NK-92 treated with Interleukin-12 subunit alpha and Interleukin-12 subunit beta, amount 100 ng/mL, for 24 hours (cell line): ENCODE results near the gene PTGER4.
"Not testable (repeated sequence)": the region's sequence is repeated elsewhere in the genome, so short reads cannot be mapped to it uniquely, and the experiment has no call there.

Experiments
- DNase-seq: peaks from one replicate; lab custom pipeline; 2025; lab: John Stamatoyannopoulos, UW

PTGER4 gene

GRCh38 chr5:40689438-40689837, 9.7 kb downstream of the PTGER4 start:
- DNase-seq, result peak; percentile 57

DNA sequence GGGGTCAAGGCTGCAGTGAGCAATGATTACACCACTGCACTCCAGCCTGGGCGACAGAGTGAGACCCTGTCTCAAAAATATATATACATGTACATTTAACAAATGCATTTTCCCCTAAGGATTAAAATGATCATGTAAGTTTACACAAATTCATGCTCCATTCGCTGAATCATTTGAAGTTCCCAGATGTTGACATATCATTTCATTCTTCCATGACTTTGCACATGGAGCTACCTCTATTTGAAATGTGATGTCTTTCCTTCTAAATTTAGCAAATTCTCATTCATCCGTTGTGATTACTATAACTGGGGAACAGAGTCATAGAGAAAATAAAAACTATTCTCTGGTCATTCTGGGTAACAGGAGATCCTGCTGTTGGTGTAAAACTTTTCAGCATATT, 10.6 kb downstream of the PTGER4 start:
- no peak for DNase-seq

- DNase-seq, result no peak
Observed at GRCh38 chr5:40691894-40692293, 12.2 kb downstream of the PTGER4 start.

- DNase-seq, result no peak
Observed at GRCh38 chr5:40694433-40694832, 14.7 kb downstream of the PTGER4 start.

- no peak for DNase-seq
Observed at GRCh38 chr5:40700116-40700782, 20.5 kb downstream of the PTGER4 start.

DNA sequence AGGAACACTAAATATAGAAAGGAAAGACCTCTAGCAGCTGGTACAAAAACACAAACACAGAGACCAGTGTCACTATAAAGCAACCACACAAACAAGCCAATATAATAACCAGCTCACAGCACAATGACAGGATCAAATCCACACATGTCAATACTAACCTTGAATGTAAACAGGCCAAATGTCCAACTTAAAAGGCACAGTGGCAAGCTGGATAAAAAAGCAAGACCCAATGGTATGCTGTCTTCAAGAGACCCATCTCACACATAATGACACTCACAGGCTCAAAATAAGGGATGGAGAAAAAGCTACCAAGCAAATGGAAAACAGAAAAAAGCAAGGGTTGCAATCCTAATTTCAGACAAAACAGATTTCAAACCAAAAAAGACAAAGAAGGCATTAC, 22.3 kb downstream of the PTGER4 start:
- not testable (repeated sequence) for DNase-seq

DNA sequence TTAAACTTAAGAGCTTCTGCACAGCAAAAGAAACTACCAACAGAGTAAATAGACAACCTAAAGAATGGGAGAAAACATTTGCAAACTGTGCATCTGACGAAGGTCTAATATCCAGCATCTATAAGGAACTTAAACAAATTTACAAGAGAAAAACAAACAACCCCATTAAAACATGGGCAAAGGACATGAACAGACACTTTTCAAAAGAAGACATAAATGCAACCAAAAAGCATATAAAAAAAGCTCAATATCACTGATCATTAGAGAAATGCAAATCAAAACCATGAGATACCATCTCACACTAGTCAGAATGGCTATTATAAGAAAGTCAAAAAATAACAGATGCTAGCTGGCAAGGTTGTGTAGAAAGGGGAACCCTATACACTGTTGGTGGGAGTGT, 25.8 kb downstream of the PTGER4 start:
- DNase-seq, result not testable (repeated sequence)

DNA sequence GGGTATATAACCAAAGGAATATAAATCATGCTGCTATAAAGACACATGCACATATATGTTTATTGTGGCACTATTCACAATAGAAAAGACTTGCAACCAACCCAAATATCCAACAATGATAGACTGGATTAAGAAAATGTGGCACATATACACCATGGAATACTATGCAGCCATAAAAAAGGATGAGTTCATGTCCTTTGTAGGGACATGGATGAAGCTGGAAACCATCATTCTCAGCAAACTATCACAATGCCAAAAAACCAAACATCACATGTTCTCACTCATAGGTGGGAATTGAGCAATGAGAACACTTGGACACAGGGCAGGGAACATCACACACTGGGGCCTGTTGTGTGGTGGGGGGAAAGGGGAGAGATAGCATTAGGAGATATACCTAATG, 30.9 kb downstream of the PTGER4 start:
- DNase-seq, result not testable (repeated sequence)

GRCh38 chr5:40714001-40714400, 34.3 kb downstream of the PTGER4 start:
- DNase-seq, result no peak

- no peak for DNase-seq
Observed at GRCh38 chr5:40716000-40716399, 36.3 kb downstream of the PTGER4 start.

DNA sequence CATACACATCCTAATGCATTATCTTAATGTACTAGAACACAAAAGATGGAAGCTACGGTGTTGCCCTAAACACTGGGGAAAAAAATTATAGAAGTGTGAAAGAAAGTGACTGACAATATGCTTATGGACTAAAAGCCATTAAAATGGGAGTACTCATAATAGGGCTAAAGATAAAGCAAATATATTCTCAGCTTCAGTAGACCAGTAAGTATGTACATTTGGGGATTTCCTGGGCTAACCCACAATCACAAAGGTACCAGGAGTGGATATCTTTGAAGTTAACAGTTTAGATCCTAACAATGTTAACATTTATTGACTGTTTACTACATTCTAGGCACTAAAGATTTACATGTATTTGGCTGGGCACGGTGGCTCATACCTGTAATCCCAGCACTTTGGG, 36.9 kb downstream of the PTGER4 start:
- DNase-seq, result no peak

DNA sequence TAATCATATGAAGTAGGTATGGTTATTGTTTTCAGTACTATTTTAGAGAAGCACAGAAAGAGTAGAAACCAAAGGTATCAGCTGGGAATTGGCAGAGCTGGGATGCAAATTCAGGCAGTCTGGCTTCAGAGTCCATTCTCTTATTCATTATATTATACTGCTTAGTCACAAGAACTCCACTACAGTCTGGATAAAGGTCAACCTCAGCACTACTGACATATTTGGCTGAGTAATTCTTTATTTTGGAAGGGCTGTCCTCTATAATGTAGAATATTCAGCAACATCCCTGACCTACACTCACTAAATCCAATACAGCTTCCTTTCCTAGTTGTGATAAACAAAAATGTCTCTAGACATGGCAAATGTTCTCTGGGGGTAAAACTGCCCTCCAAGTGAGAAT, 37.6 kb downstream of the PTGER4 start:
- DNase-seq, result no peak

- no peak for DNase-seq
Observed at GRCh38 chr5:40720069-40720468, 40.4 kb downstream of the PTGER4 start.

DNA sequence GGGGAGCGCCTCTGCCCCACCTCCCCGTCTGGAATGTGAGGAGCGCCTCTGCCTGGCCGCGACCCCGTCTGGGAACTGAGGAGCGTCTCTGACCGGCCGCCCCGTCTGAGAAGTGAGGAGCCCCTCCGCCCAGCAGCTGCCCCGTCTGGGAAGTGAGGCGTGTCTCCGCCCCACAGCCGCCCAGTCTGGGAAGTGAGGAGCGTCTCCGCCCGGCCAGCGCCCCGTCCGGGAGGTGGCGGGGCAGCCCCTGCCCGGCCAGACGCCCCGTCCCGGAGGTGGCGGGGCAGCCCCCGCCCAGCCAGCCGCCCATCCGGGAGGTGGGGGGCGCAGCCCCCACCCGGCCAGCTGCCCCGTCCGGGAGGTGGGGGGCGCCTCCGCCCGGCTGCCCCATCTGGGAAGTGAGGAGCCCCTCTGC, 42.8 kb downstream of the PTGER4 start:
- not testable (repeated sequence) for DNase-seq

DNA sequence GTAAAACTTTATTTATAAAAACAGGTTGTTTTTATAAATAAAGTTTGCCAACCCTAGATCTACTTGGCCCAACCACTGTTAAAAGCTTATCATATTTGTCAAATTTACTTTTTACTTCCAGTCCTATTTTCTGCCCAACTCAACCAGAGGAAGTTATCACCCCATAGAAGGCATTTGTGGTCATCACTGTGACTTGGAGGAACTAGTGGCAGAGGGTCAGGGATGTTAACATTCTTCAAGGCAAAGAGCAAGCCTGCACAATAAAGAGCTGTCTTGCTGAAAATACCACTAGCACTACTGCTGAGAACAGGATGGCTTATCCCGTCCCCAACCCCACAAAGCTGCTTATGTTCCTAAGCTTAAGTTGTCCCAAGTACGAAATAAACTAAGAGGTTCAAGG, 53.7 kb downstream of the PTGER4 start:
- DNase-seq, result no peak

DNA sequence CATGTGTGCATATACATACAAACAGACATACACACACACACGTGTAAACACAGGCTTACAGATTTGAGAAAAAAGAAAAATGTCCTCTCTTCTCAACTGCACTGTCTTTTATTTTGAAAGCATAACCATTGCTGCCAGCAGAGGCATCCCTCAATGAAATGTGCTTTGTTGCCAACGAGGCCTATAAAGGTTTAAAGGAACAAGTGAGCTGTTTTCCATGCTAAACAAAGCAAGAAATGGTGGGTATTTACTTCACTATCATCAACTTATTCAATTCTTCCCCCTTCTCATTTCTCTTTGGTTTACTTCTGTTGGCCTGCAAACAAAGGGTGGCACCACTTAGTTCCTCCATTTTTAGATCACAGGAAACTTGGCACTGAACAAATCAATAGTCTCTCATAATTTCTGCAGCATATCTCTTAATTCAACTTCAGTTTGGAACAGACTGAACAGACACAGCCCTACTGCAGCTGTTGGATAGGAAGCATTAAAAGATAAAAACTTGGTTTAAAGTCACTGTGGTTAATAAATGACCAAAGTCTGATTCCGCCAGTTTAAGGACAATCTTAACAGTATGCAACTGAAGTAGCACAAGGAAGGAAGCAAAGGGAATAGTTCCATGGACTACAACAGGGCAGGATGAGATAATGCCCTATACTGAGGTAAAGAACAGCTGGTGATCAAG, 54.3 kb downstream of the PTGER4 start:
- no peak for DNase-seq

GRCh38 chr5:40734986-40735385, 55.3 kb downstream of the PTGER4 start:
- DNase-seq, result no peak

DNA sequence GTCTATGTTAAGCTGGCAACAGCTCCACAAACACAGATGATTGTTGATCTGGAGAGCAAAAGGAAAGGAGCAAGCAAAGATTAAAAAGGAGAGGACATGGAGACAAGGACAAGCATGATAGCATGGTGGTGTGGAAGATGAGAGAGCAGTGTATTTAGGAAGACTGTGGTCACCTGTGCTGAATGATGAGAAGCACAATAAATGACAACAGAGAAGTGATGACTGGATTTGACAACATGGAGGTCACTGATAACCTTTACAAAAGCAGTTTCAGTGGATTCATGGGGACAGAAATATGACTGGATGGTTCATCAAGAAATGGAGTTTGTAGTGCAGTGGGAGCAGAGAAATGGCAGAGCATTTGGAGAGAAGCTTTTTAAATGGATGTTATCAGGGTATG, 55.9 kb downstream of the PTGER4 start:
- no peak for DNase-seq

DNA sequence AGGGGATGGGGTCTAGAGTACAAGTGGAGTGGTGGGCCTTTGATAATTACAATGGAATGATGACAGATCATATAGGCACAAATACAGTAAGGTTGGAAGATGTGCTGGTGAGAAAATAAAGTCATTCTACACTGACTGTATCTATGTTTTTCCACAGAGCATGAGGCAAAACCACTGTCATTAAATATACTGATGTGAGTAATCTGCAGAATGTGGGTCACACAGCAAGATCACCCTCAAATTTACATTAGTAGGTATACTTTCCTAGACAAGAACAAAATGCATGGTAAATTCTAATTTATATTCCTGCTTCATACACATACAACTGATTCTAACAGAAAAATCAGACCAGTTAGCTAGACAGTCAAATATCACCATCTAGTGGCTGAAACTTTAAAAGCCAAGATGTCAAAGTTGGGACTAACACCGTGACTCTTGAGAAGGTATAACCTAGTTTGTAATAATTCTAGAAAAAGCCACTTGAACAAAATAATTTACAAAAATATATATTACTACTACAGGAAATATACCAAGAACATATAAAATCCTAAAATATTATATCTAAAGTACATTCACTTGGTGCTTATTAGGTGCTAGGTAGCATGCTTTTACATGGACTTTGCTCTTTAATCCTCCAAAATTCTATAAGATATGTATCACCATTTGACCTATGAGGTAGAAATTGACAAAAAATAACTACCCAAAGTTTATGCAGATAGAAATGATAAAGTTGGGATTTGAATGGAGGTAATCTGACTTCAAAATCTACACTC, 56.6 kb downstream of the PTGER4 start:
- no peak for DNase-seq

GRCh38 chr5:40738502-40738901, 58.8 kb downstream of the PTGER4 start:
- no peak for DNase-seq
